CD8-positive, alpha-beta memory T cell (primary cell): ENCODE data around the gene APOL5. TPM values are rescaled to one million over a fixed set of nuclear protein-coding genes. Genes with fewer than 3 reads are reported as not detected.
A peak's percentile ranks its signal among the peaks of the same experiment; 100 is the strongest.
"Not testable (repeated sequence)": the region's sequence is repeated elsewhere in the genome, so short reads cannot be mapped to it uniquely, and the experiment has no call there.

Experiments used
- CTCF ChIA-PET: fragments of 350-600 bp; sonication (Branson Sonifier 250); formaldehyde crosslinking; loops from one replicate; lab custom pipeline; 2021; ENCODE audit warnings: antibody characterized with exemption; lab: Charles Lee
- POLR2A ChIA-PET: fragments of 350-600 bp; sonication (Branson Sonifier 250); formaldehyde crosslinking; loops from one replicate; lab custom pipeline; 2021; ENCODE audit warnings: antibody characterized with exemption; lab: Charles Lee
- DNase-seq, 5 donors: peaks; one replicate each; pipeline versions ENCODE4 v3.0.0 to v3.0.0-alpha.2; 2020 to 2022; ENCODE audit warnings: mixed read lengths in 1 of 5
- H3K27ac ChIP-seq: one replicate; pipeline ENCODE4 v1.7.0; 2013; ENCODE audit warnings: low read depth, mild to moderate bottlenecking, low read length, moderate library complexity
- H3K27me3 ChIP-seq: 2 replicates; pipeline ENCODE4 v1.7.0; 2013; ENCODE audit warnings: low read length, mild to moderate bottlenecking; ENCODE audit not compliant: insufficient read depth, poor library complexity, severe bottlenecking
- H3K36me3 ChIP-seq: 2 replicates; pipeline ENCODE4 v1.7.0; 2013; ENCODE audit warnings: mild to moderate bottlenecking, low read length, moderate library complexity; ENCODE audit not compliant: insufficient read depth
- H3K4me1 ChIP-seq: 2 replicates; pipeline ENCODE4 v1.7.0; 2013; ENCODE audit warnings: mild to moderate bottlenecking, low read length, moderate library complexity; ENCODE audit not compliant: insufficient read depth
- H3K4me3 ChIP-seq: 2 replicates; pipeline ENCODE4 v1.7.0; 2013; ENCODE audit warnings: mild to moderate bottlenecking, low read length
- H3K9me3 ChIP-seq: 2 replicates; pipeline ENCODE4 v1.7.0; 2013; ENCODE audit warnings: mild to moderate bottlenecking, low read length
- H3K27ac Mint-ChIP-seq, 8 donors: one replicate each; pipeline ENCODE4 v1.8.0; 2020 to 2021; ENCODE audit warnings: mixed read lengths in 8 of 8, mild to moderate bottlenecking in 6 of 8, inconsistent platforms in 3 of 8, moderate library complexity in 3 of 8
- H3K27me3 Mint-ChIP-seq, 2 donors: one replicate each; pipeline ENCODE4 v1.8.0; 2020 to 2021; ENCODE audit warnings: mixed read lengths in 2 of 2, mild to moderate bottlenecking in 1 of 2, moderate library complexity in 1 of 2
- H3K36me3 Mint-ChIP-seq, 3 donors: one replicate each; pipeline ENCODE4 v1.8.0; 2020 to 2021; ENCODE audit warnings: mixed read lengths in 3 of 3, inconsistent platforms in 1 of 3, mild to moderate bottlenecking in 1 of 3
- H3K4me1 Mint-ChIP-seq, 3 donors: one replicate each; pipeline ENCODE4 v1.8.0; 2020 to 2021; ENCODE audit warnings: mixed read lengths in 3 of 3, inconsistent platforms in 1 of 3, mild to moderate bottlenecking in 1 of 3
- H3K4me3 Mint-ChIP-seq, 7 donors: one replicate each; pipeline ENCODE4 v1.8.0; 2020 to 2021; ENCODE audit warnings: mixed read lengths in 7 of 7, mild to moderate bottlenecking in 6 of 7, moderate library complexity in 4 of 7, inconsistent platforms in 2 of 7
- H3K9me3 Mint-ChIP-seq, 5 donors: one replicate each; pipeline ENCODE4 v1.8.0; 2020 to 2022; ENCODE audit warnings: mixed read lengths in 5 of 5, mild to moderate bottlenecking in 3 of 5, moderate library complexity in 2 of 5, inconsistent platforms in 1 of 5
- polyA plus RNA-seq: library from polyadenylated mRNA; unstranded; fragments of 300-500 nt; fragmentation: Illumina TruSeq; gene quantifications from one replicate; pipeline ENCODE4 v1.2.3, GENCODE V29; 2021
- total RNA-seq, 2 experiments: library from RNA; stranded (reverse); gene quantifications; one replicate each; pipeline ENCODE4 v1.2.3, GENCODE V29; 2021

APOL5 gene
- total and polyA plus RNA-seq, 3 experiments from 2014 or later: not detected

- H3K27me3 Mint-ChIP-seq: peaks cover 1 to 19% of the 10 kb centered on the region in 2 donors
- Histone ChIP-seq H3K27ac (no peak overlapping the region), H3K9me3 (no peaks in the 10 kb centered on the region), H3K4me1 (no peaks in the 10 kb centered on the region), H3K36me3 (no peaks in the 10 kb centered on the region), H3K27me3 (no peaks in the 10 kb centered on the region), H3K4me3 (no peak overlapping the region)
- H3K36me3 Mint-ChIP-seq: no peaks in the 10 kb centered on the region
- DNase-seq: peak in 2 of 5 donors; percentile 11 to 56
- H3K9me3 Mint-ChIP-seq: no peaks in the 10 kb centered on the region
- no peaks in the 10 kb centered on the region for H3K4me1 Mint-ChIP-seq
- CTCF ChIA-PET: no interaction called here
- H3K4me3 Mint-ChIP-seq: no peak overlapping the region
- H3K27ac Mint-ChIP-seq: peak overlapping the region in 1 of 8 donors; percentile 31
- POLR2A ChIA-PET: no interaction called here
These were observed 20.5 kb upstream of the APOL5 start for GRCh38 chr22:35697142-35697541.

- H3K36me3 ChIP-seq, H3K4me3 Mint-ChIP-seq, DNase-seq, H3K9me3 ChIP-seq, H3K4me1 Mint-ChIP-seq, H3K4me3 ChIP-seq, H3K9me3 Mint-ChIP-seq, H3K36me3 Mint-ChIP-seq, H3K4me1 ChIP-seq, POLR2A ChIA-PET, H3K27ac ChIP-seq, H3K27me3 ChIP-seq, CTCF ChIA-PET, H3K27ac Mint-ChIP-seq: not testable (repeated sequence)
- H3K27me3 Mint-ChIP-seq: peaks cover 3 to 10% of the 10 kb centered on the region in 2 donors
These were observed 17.8 kb upstream of the APOL5 start for GRCh38 chr22:35699852-35700251.

GRCh38 chr22:35703861-35704584 lies 13.6 kb upstream of the APOL5 start:
- no peak overlapping the region for H3K4me3 Mint-ChIP-seq
- H3K27me3 ChIP-seq: no peaks in the 10 kb centered on the region
- DNase-seq: no peak
- H3K36me3 Mint-ChIP-seq: no peaks in the 10 kb centered on the region
- no peaks in the 10 kb centered on the region for H3K9me3 Mint-ChIP-seq
- H3K27me3 Mint-ChIP-seq: peaks cover 0 to 2% of the 10 kb centered on the region in 2 donors
- H3K4me1 Mint-ChIP-seq: no peaks in the 10 kb centered on the region
- H3K27ac ChIP-seq: no peak overlapping the region
- H3K9me3 ChIP-seq: no peaks in the 10 kb centered on the region
- ChIA-PET POLR2A (no interaction called here), CTCF (no interaction called here)
- no peak overlapping the region for H3K4me3 ChIP-seq
- no peaks in the 10 kb centered on the region for H3K36me3 ChIP-seq
- peak overlapping the region in 1 of 8 donors; percentile 74 for H3K27ac Mint-ChIP-seq
- H3K4me1 ChIP-seq: no peaks in the 10 kb centered on the region

GRCh38 chr22:35705141-35705540 lies 12.5 kb upstream of the APOL5 start:
- no peak for DNase-seq
- Histone ChIP-seq H3K4me3 (no peak overlapping the region), H3K9me3 (no peaks in the 10 kb centered on the region), H3K27ac (no peak overlapping the region), H3K4me1 (no peaks in the 10 kb centered on the region), H3K36me3 (no peaks in the 10 kb centered on the region), H3K27me3 (no peaks in the 10 kb centered on the region)
- peak overlapping the region in 1 of 8 donors; percentile 50 for H3K27ac Mint-ChIP-seq
- ChIA-PET CTCF (interaction anchor here (1.2 kb wide), 1 partner anchor 78 kb away, joined by 3 read pairs; no protein-coding TSS in a partner anchor), POLR2A (no interaction called here)
- no peaks in the 10 kb centered on the region for H3K9me3 Mint-ChIP-seq
- no peaks in the 10 kb centered on the region for H3K36me3 Mint-ChIP-seq
- no peak overlapping the region for H3K4me3 Mint-ChIP-seq
- peaks cover 0 to 2% of the 10 kb centered on the region in 2 donors for H3K27me3 Mint-ChIP-seq
- no peaks in the 10 kb centered on the region for H3K4me1 Mint-ChIP-seq

GRCh38 chr22:35708453-35708852 lies 9.2 kb upstream of the APOL5 start:
- Mint-ChIP-seq H3K27me3 (peaks cover 7 to 11% of the 10 kb centered on the region in 2 donors), H3K36me3 (peaks cover 0 to 10% (median 0%) of the 10 kb centered on the region in 3 donors), H3K27ac (no peak overlapping the region), H3K4me3 (no peak overlapping the region), H3K9me3 (peaks cover 1 to 9% (median 7%) of the 10 kb centered on the region in 5 donors), H3K4me1 (no peaks in the 10 kb centered on the region)
- no peaks in the 10 kb centered on the region for H3K9me3 ChIP-seq
- DNase-seq: no peak
- POLR2A ChIA-PET: no interaction called here
- H3K4me3 ChIP-seq: no peak overlapping the region
- no peaks in the 10 kb centered on the region for H3K36me3 ChIP-seq
- no peak overlapping the region for H3K27ac ChIP-seq
- CTCF ChIA-PET: no interaction called here
- H3K27me3 ChIP-seq: no peaks in the 10 kb centered on the region
- no peaks in the 10 kb centered on the region for H3K4me1 ChIP-seq

GRCh38 chr22:35708917-35709316 lies 8.8 kb upstream of the APOL5 start:
- H3K27me3 ChIP-seq: no peaks in the 10 kb centered on the region
- H3K36me3 ChIP-seq: no peaks in the 10 kb centered on the region
- ChIA-PET POLR2A (no interaction called here), CTCF (no interaction called here)
- Mint-ChIP-seq H3K27me3 (peaks cover 8 to 16% of the 10 kb centered on the region in 2 donors), H3K4me3 (no peak overlapping the region), H3K27ac (no peak overlapping the region), H3K9me3 (peaks cover 2 to 10% (median 10%) of the 10 kb centered on the region in 5 donors), H3K4me1 (no peaks in the 10 kb centered on the region), H3K36me3 (peaks cover 0 to 13% (median 0%) of the 10 kb centered on the region in 3 donors)
- H3K9me3 ChIP-seq: no peaks in the 10 kb centered on the region
- H3K4me3 ChIP-seq: no peak overlapping the region
- no peak overlapping the region for H3K27ac ChIP-seq
- DNase-seq: no peak
- no peaks in the 10 kb centered on the region for H3K4me1 ChIP-seq

GRCh38 chr22:35711336-35711735 lies 6.3 kb upstream of the APOL5 start:
- H3K27ac Mint-ChIP-seq: no peak overlapping the region
- Histone ChIP-seq H3K4me3 (no peak overlapping the region), H3K36me3 (no peaks in the 10 kb centered on the region), H3K4me1 (no peaks in the 10 kb centered on the region), H3K27ac (no peak overlapping the region), H3K27me3 (no peaks in the 10 kb centered on the region), H3K9me3 (no peaks in the 10 kb centered on the region)
- ChIA-PET CTCF (no interaction called here), POLR2A (no interaction called here)
- H3K4me1 Mint-ChIP-seq: no peaks in the 10 kb centered on the region
- peaks cover 0 to 21% (median 0%) of the 10 kb centered on the region in 3 donors for H3K36me3 Mint-ChIP-seq
- H3K9me3 Mint-ChIP-seq: peaks cover 2 to 10% (median 10%) of the 10 kb centered on the region in 5 donors
- peaks cover 10 to 28% of the 10 kb centered on the region in 2 donors for H3K27me3 Mint-ChIP-seq
- DNase-seq: no peak
- no peak overlapping the region for H3K4me3 Mint-ChIP-seq

GRCh38 chr22:35712672-35713071 lies 5.0 kb upstream of the APOL5 start:
- H3K4me3 ChIP-seq: no peak overlapping the region
- no peak overlapping the region for H3K27ac ChIP-seq
- H3K27me3 Mint-ChIP-seq: peaks cover 10 to 33% of the 10 kb centered on the region in 2 donors
- ChIA-PET POLR2A (no interaction called here), CTCF (no interaction called here)
- no peak overlapping the region for H3K27ac Mint-ChIP-seq
- no peaks in the 10 kb centered on the region for H3K27me3 ChIP-seq
- no peak overlapping the region for H3K4me3 Mint-ChIP-seq
- H3K9me3 ChIP-seq: no peaks in the 10 kb centered on the region
- no peaks in the 10 kb centered on the region for H3K36me3 ChIP-seq
- no peaks in the 10 kb centered on the region for H3K4me1 Mint-ChIP-seq
- peaks cover 0 to 21% (median 0%) of the 10 kb centered on the region in 3 donors for H3K36me3 Mint-ChIP-seq
- H3K4me1 ChIP-seq: no peaks in the 10 kb centered on the region
- DNase-seq: no peak
- peaks cover 2 to 10% (median 10%) of the 10 kb centered on the region in 5 donors for H3K9me3 Mint-ChIP-seq
